ENCODE measurements around the gene FBXO11. TPM values are rescaled to one million over a fixed set of nuclear protein-coding genes. Genes with fewer than 3 reads are reported as not detected.

FBXO11 gene
- total and polyA plus RNA-seq, 10 of the 15 experiments (the other 5 are each of a cell fraction or from before 2014, with no cell fraction given) = 5.9 to 38.9 (median 22.5) TPM

GRCh38 chr2:47950340-47951301 is 44.3 kb upstream of the FBXO11 start:
- H3K79me2 ChIP-seq (ENCODE audit: control insufficient read depth, insufficient read depth, low read length) = no peaks in the 10 kb centered on the region
- CTCF ChIA-PET = interaction anchor here (0.7 kb wide), 1 partner anchor 134 kb away, joined by 3 read pairs; no protein-coding TSS in a partner anchor
- DNase-seq (ENCODE audit: low read depth, low spot score) = no peak
- RAD21 ChIA-PET (ENCODE audit: unreplicated experiment) = no interaction called here
- H3K27me3 ChIP-seq (replicated peaks in 1 of 2; ENCODE audit: control insufficient read depth in 2 of 2, insufficient read depth in 2 of 2, low read length in 1 of 2) = no peaks in the 10 kb centered on the region
- no peaks in the 10 kb centered on the region for H3K36me3 ChIP-seq (ENCODE audit: control insufficient read depth in 2 of 2, insufficient read depth in 2 of 2, low read length in 1 of 2)
- H3K9ac ChIP-seq (ENCODE audit: control insufficient read depth, insufficient read depth, low read length) = no peak overlapping the region
- intact Hi-C loops (cut with micrococcal nuclease; ENCODE audit: unreplicated experiment) (no loop called here), in situ Hi-C loops (cut with MboI) (no loop called here)
- no peak for ATAC-seq
- no peaks in the 10 kb centered on the region for H3K9me3 ChIP-seq (replicated peaks; ENCODE audit: control insufficient read depth, insufficient read depth, low read length)
- 83% methylated on average over 1 of the region's 2 CpGs for WGBS (ENCODE audit: insufficient coverage, insufficient replicate concordance, low lambda C conversion rate, missing lambda C conversion rate)
- no peak overlapping the region for H2AFZ ChIP-seq (ENCODE audit: control insufficient read depth, low read depth, low read length)
- no peaks in the 10 kb centered on the region for H4K20me1 ChIP-seq (ENCODE audit: control insufficient read depth, insufficient read depth)
- BruUV-seq (replicated peaks) = no TSS peak
- POLR2A ChIA-PET = interaction anchor here (0.6 kb wide), 1 partner anchor 12 kb away, joined by 6 read pairs; no protein-coding TSS in a partner anchor
- SMC1A ChIA-PET (ENCODE audit: uncharacterized antibody, unreplicated experiment) = interaction anchor here (1.1 kb wide), 1 partner anchor 163 kb away, joined by 3 read pairs; no protein-coding TSS in a partner anchor
- no peak for FAIRE-seq
- H3K4me2 ChIP-seq (ENCODE audit: control insufficient read depth, insufficient read depth) = no peak overlapping the region
- no peaks in the 10 kb centered on the region for H3K4me1 ChIP-seq (ENCODE audit: control insufficient read depth, insufficient read depth, low read length)
- H3K4me3 ChIP-seq = no peak overlapping the region
- no peak overlapping the region for H3K27ac ChIP-seq (ENCODE audit: control insufficient read depth, insufficient read depth)
- TF ChIP-seq SPI1 (IDR thresholded peaks at IDR 0.05; ENCODE audit: borderline replicate concordance, insufficient read depth, low read depth, low read length) (no peak), PAX5 (IDR thresholded peaks at IDR 0.05; ENCODE audit: borderline replicate concordance, low read depth, low read length) (no peak), KLF5 (IDR thresholded peaks at IDR 0.05; ENCODE audit: partially characterized antibody) (no peak), EED (IDR thresholded peaks at IDR 0.05; ENCODE audit: low read depth) (no peak), EP300 (IDR thresholded peaks at IDR 0.05; ENCODE audit: borderline replicate concordance in 1 of 2, control insufficient read depth in 1 of 2, low read depth in 2 of 2, low read length in 2 of 2) (no peak), SIX5 (IDR thresholded peaks at IDR 0.05; ENCODE audit: low read depth, low read length, severe bottlenecking) (no peak), ZZZ3 (IDR thresholded peaks at IDR 0.05; ENCODE audit: control insufficient read depth, insufficient read length, low read depth) (no peak), BHLHE40 (IDR thresholded peaks at IDR 0.05; ENCODE audit: borderline replicate concordance in 1 of 2, low read depth in 2 of 2, low read length in 1 of 2) (no peak), ELK1 (IDR thresholded peaks at IDR 0.05; ENCODE audit: low read depth, low read length) (no peak), FOXM1 (IDR thresholded peaks at IDR 0.05; ENCODE audit: low read depth, low read length) (no peak), NFXL1 (IDR thresholded peaks at IDR 0.05; ENCODE audit: borderline replicate concordance) (no peak), KAT2A (conservative IDR thresholded peaks at IDR 0.05; ENCODE audit: control insufficient read depth, low read depth, low read length) (no peak), E2F8 (IDR thresholded peaks at IDR 0.05; ENCODE audit: low read depth, partially characterized antibody) (no peak)
- TF ChIP-seq, protein P1, sequence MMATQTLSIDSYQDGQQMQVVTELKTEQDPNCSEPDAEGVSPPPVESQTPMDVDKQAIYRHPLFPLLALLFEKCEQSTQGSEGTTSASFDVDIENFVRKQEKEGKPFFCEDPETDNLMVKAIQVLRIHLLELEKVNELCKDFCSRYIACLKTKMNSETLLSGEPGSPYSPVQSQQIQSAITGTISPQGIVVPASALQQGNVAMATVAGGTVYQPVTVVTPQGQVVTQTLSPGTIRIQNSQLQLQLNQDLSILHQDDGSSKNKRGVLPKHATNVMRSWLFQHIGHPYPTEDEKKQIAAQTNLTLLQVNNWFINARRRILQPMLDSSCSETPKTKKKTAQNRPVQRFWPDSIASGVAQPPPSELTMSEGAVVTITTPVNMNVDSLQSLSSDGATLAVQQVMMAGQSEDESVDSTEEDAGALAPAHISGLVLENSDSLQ (IDR thresholded peaks at IDR 0.05) = no peak

Data from GM12878 (cell line).